Pancreas (tissue), 10 donors: ENCODE data around the gene CPA3. TPM values are rescaled to one million over a fixed set of nuclear protein-coding genes. Genes with fewer than 3 reads are reported as not detected.

Experiments used
- ATAC-seq, 4 donors: fragments of 200-7000 bp; cut with Tn5 transposase; one replicate each; pipeline versions ENCODE4 v1.8.0 to v1.9.1; 2020; ENCODE audit warnings: mild to moderate bottlenecking in 4 of 4, moderate library complexity in 4 of 4
- DNase-seq, 6 donors: peaks; one replicate each; pipeline ENCODE4 v3.0.0-alpha.2; 2020
- FAIRE-seq: peaks from 2 replicates; lab custom pipeline; 2012; peaks lifted over from hg19 to GRCh38; lab: Jason Lieb, UNC
- H3K27ac ChIP-seq, 4 donors: fragments of 200-600 bp; sonication (generic); 1 replicate in 3 of 4; 2 replicates in 1 of 4; pipeline versions ENCODE4 v1.5.0 to v1.8.0; 2020
- H3K27me3 ChIP-seq, 4 donors: fragments of 200-600 bp; one replicate each; pipeline ENCODE4 v1.8.0; 2021
- H3K36me3 ChIP-seq, 3 donors: fragments of 200-600 bp; sonication (generic) in 1 of 3; one replicate each; pipeline versions ENCODE4 v1.5.0 to v1.8.0; 2020 to 2021
- H3K4me1 ChIP-seq, 3 donors: fragments of 200-600 bp; one replicate each; pipeline ENCODE4 v1.8.0; 2021
- H3K4me3 ChIP-seq, 4 donors: fragments of 200-600 bp; sonication (generic) in 2 of 4; one replicate each; pipeline versions ENCODE4 v1.5.0 to v1.8.0; 2020 to 2021
- H3K9me3 ChIP-seq, 4 donors: fragments of 200-600 bp; one replicate each; pipeline ENCODE4 v1.8.0; 2021
- WGBS, 2 donors: extraction: QIAGEN DNeasy Blood & Tissue Kit; methylation state at CpG; one replicate each; pipeline ENCODE4 v1.1.7; 2013; 5-methylcytosine and 5-hydroxymethylcytosine counted together
- intact Hi-C, 3 donors: fragments of 100-400 bp; cut with DNase I; formaldehyde crosslinking; loops; one replicate each; pipeline versions ENCODE4 v1.11.1 to v1.14.2; 2022
- polyA plus RNA-seq, 2 donors: library from polyadenylated mRNA; stranded (reverse); fragments of 200-250 nt; gene quantifications; one replicate each; pipeline ENCODE4 v1.2.3, GENCODE V29; 2013
- total RNA-seq, 6 donors: library from RNA; stranded (reverse); fragmentation: NEBNext Ultra II Directional in 4 of 6; extraction: Animal tissue kit (Norgen Biotek cat#: 25700) in 4 of 6; gene quantifications; one replicate each; pipeline versions ENCODE4 v1.2.1 to v1.2.4, GENCODE V29; 2021 to 2023
- TF ChIP-seq, protein P1 (sequence below), 4 donors: fragments of 200-600 bp; sonication (generic) in 3 of 4; IDR thresholded peaks; one replicate each; pipeline versions ENCODE4 v1.5.0 to v1.8.0; 2021; ENCODE audit warnings: antibody characterized with exemption in 4 of 4
- donor health status: healthy with polysubstance abuse.
- donor health status: DM: no; HTN: no; CAD: no; lungs with moderate emphysema.
- donor health status: DM: no; HTN: no; CAD: no.
- donor health status: control.
- donor health status: control.
- donor health status: Bipolar disorder and iron deficiency.
- donor health status: DM: yes; HTN: yes; CAD: no.
- donor health status: DM: no; HTN: no; CAD: no.
- donor health status: DM: no; HTN: no; CAD: no.
- donor health status: DM: yes; HTN: yes; CAD: no.

CPA3 gene
- total and polyA plus RNA-seq, 8 donors, result 1.1 to 10.4 (median 4.8) TPM

DNA sequence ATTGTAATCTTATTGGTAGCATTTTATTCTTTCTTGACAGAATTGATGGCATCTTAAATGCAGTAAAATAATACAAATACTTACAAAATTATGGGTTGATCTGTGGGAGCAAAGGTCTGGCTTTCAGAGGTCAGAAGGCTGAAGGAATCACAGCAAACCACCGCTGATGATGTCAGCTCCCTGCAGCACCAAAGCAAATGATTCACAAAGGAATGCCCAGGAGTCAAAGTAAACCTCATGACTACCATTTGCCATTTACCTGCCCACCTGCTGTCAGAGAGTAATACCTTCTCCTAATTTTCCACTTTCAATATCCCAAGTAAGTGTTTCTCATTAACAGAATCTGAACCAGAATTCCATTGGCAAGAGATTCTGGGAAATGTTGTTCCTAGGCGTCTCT is 46.1 kb downstream of the CPA3 start:
- FAIRE-seq, result no peak
- ATAC-seq, result no peak
- no peak for DNase-seq
- H3K27me3 ChIP-seq, result no peaks in the 10 kb centered on the region
- intact Hi-C loops, result no loop called here
- 87 to 88% methylated on average over 2 of the region's 2 CpGs for WGBS, 2 donors
- TF ChIP-seq, protein P1, sequence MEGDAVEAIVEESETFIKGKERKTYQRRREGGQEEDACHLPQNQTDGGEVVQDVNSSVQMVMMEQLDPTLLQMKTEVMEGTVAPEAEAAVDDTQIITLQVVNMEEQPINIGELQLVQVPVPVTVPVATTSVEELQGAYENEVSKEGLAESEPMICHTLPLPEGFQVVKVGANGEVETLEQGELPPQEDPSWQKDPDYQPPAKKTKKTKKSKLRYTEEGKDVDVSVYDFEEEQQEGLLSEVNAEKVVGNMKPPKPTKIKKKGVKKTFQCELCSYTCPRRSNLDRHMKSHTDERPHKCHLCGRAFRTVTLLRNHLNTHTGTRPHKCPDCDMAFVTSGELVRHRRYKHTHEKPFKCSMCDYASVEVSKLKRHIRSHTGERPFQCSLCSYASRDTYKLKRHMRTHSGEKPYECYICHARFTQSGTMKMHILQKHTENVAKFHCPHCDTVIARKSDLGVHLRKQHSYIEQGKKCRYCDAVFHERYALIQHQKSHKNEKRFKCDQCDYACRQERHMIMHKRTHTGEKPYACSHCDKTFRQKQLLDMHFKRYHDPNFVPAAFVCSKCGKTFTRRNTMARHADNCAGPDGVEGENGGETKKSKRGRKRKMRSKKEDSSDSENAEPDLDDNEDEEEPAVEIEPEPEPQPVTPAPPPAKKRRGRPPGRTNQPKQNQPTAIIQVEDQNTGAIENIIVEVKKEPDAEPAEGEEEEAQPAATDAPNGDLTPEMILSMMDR (IDR thresholded peaks at IDR 0.05), result no peak
- no peak overlapping the region for H3K4me3 ChIP-seq
- no peaks in the 10 kb centered on the region for H3K4me1 ChIP-seq
- no peaks in the 10 kb centered on the region for H3K9me3 ChIP-seq
- H3K36me3 ChIP-seq, result no peaks in the 10 kb centered on the region
- H3K27ac ChIP-seq, result no peak overlapping the region

DNA sequence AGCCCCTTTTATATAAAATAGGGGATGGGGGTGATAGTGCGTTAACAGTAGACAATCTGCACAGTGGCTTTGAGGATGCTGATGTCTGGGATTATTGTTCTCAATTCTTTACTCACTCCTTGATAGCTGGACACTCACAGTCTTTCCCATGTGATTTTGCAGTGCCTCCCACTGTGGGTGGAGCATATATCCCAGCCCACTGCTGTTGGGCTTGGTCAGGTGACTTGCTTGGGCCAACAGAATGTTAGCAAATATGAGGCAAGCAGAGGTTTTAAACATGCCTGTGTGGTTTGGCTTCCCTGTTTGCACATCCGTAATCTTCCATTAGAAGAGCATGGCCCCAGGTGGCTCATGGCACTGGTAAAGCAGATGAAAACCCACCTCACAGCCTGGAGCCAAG is 46.5 kb downstream of the CPA3 start:
- intact Hi-C loops, result no loop called here

DNA sequence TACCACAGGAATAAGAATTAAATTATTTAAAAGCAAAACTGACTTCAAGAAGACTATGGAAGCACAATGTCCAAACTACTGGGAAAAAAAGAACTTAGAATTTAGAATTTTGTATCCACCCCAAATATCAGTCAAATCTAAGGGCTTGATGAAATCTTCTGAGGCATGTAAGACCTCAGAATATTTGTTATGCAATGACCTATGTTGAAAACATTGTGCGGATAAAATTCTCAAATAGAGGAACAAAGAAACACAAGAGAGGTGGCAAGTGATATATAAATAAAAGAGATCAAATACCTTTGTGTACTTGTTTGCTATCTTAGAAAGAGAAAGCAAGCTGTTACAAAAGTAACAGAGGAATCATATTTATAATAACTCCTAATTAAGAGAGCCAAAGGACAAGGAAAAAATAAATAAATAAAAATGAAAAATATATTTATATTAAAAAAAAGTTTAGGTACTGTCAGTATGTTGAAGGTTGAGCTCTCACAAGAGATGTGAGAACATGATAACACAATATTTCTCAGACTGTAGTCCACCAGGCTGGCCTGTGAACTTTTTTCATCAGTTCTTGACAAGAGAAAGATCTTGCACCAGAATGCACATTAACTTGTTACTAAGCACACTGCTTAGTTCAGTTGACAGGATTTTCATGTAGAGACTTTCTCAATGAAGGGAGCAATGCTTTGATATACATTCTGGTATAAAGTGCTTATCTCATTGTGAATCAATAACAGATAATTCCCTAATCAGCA is 50.0 kb downstream of the CPA3 start:
- 86 to 88% methylated on average over 1 of the region's 1 CpG for WGBS, 2 donors
- no peak for DNase-seq
- H3K9me3 ChIP-seq, result no peaks in the 10 kb centered on the region
- no peak for ATAC-seq
- H3K27ac ChIP-seq, result no peak overlapping the region
- H3K4me3 ChIP-seq, result no peak overlapping the region
- no peaks in the 10 kb centered on the region for H3K27me3 ChIP-seq
- H3K4me1 ChIP-seq, result no peaks in the 10 kb centered on the region
- TF ChIP-seq, protein P1 (IDR thresholded peaks at IDR 0.05), result no peak
- intact Hi-C loops, result no loop called here
- FAIRE-seq, result peak; percentile 29
- no peaks in the 10 kb centered on the region for H3K36me3 ChIP-seq

More for the DNA sequence above, 46.5 kb downstream of the CPA3 start:
- DNase-seq (no peak), FAIRE-seq (no peak), ATAC-seq (no peak)
- 93 to 97% methylated on average over 2 of the region's 2 CpGs for WGBS, 2 donors
- Histone ChIP-seq H3K27ac (no peak overlapping the region), H3K9me3 (no peaks in the 10 kb centered on the region), H3K4me1 (no peaks in the 10 kb centered on the region), H3K4me3 (no peak overlapping the region), H3K27me3 (no peaks in the 10 kb centered on the region), H3K36me3 (no peaks in the 10 kb centered on the region)
- TF ChIP-seq, protein P1 (IDR thresholded peaks at IDR 0.05), result no peak

DNA sequence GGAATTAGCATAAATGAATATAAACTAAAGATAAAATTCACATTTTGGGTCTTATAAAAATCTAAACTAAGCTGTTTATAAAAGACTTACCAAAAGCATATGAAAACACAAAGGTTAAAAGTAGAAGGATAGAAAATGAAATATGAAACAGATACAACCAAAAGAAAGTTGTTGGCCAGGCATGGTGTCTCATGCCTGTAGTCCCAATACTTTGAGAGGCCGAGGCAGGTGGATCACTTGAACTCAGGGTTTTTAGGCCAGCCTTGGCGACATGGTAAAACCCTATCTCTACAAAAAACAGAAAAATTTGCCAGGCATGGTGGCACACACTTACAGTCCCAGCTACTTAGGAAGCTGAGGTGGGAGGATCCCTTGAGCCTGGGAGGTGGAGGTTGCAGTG is 51.0 kb downstream of the CPA3 start:
- intact Hi-C loops, result no loop called here
- Histone ChIP-seq H3K27ac (no peak overlapping the region), H3K36me3 (no peaks in the 10 kb centered on the region), H3K9me3 (no peaks in the 10 kb centered on the region), H3K27me3 (no peaks in the 10 kb centered on the region), H3K4me3 (no peak overlapping the region), H3K4me1 (no peaks in the 10 kb centered on the region)
- FAIRE-seq (no peak), ATAC-seq (no peak), DNase-seq (no peak)
- TF ChIP-seq, protein P1 (IDR thresholded peaks at IDR 0.05), result no peak
- 92 to 98% methylated on average over 2 of the region's 2 CpGs for WGBS, 2 donors

DNA sequence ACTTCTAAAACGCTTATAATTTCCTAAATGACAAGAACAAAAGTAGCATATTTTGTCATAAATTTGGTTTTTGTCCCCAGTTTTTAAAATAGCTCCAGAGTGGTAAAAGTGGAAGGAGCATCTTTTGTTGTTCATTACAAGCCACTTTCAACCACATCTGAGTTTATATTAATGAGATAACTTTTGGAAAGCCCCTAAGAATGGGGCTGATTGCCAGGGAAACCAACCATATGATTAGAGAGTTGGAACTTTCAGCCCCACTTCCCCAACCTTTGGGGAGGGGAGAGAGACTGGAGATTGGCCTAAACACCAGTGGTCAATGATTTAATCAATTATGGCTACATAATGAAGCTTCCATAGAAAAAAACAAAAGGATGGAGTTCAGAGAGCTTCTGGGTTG is 57.4 kb downstream of the CPA3 start:
- intact Hi-C loops, result no loop called here
- no peak for FAIRE-seq
- H3K27ac ChIP-seq, result no peak overlapping the region
- H3K36me3 ChIP-seq, result no peaks in the 10 kb centered on the region
- no peaks in the 10 kb centered on the region for H3K9me3 ChIP-seq
- H3K4me1 ChIP-seq, result no peaks in the 10 kb centered on the region
- no peaks in the 10 kb centered on the region for H3K27me3 ChIP-seq
- TF ChIP-seq, protein P1 (IDR thresholded peaks at IDR 0.05), result no peak
- ATAC-seq, result no peak
- no peak for DNase-seq
- WGBS, 2 donors, result 57 to 68% methylated on average over 1 of the region's 1 CpG
- no peak overlapping the region for H3K4me3 ChIP-seq
